Omental fat pad (tissue), 4 donors: ENCODE results near the gene JAML. TPM values are rescaled to one million over a fixed set of nuclear protein-coding genes. Genes with fewer than 3 reads are reported as not detected.

ENCODE experiments used
- ATAC-seq: fragments of 150-250 bp; one replicate; pipeline ENCODE4 v1.9.1; 2016; ENCODE audit warnings: mild to moderate bottlenecking, moderate library complexity; ENCODE audit not compliant: low FRiP score
- DNase-seq: peaks from one replicate; pipeline ENCODE4 v3.0.0-alpha.2; 2019; ENCODE audit warnings: low spot score
- total RNA-seq, 4 donors: library from RNA; depleted of rRNA; stranded (reverse); fragments of >200 nt; gene quantifications; one replicate each; pipeline ENCODE4 v1.1.0, GENCODE V29; 2016
- TF ChIP-seq, protein P1 (sequence below), 3 donors: fragments of 450-650 bp; IDR thresholded peaks; one replicate each; pipeline ENCODE4 v1.5.1; 2016 to 2017; ENCODE audit warnings: antibody characterized with exemption in 3 of 3, mild to moderate bottlenecking in 3 of 3, moderate library complexity in 2 of 3

JAML gene
- total RNA-seq, 4 donors from 2014 or later, result 9.9 to 35.9 (median 13.7) TPM

DNA sequence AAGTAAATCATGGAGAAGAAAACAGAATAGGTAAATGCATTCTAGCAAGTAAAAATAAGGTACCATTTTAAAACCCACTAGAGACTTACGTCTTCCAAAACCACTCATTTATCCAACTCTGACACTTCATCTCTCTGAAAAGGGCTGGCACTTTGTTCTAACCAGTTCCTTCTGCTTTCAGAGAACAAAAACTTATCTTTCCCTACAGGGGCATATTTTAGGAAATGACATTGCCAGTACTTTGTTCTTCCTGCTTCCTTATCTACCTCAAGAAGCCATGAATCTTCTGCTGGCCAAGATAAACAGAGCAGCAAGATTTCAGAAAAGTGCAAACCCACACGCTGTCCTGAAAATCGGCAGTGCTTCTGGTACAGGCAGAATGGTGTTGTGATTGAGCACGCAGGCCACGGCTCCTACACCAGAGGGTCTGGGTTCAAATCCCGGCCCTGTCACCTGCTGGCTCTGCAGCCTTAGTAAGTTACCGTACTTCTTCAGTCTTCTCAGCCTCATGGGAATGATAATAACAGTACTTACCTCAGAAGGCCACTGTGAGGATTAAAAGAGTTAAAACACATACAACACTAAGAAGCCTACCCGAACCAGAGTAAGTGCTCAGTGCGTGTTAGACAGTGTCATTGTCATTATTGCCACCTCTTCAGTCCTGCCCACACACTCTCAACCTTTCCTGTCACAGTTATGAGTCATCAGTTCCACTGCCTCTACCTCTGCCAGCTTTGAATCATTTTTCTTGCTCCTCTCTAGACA lies 16.4 kb upstream of the JAML start:
- DNase-seq (no peak), ATAC-seq (peak; percentile 49)
- TF ChIP-seq, protein P1, sequence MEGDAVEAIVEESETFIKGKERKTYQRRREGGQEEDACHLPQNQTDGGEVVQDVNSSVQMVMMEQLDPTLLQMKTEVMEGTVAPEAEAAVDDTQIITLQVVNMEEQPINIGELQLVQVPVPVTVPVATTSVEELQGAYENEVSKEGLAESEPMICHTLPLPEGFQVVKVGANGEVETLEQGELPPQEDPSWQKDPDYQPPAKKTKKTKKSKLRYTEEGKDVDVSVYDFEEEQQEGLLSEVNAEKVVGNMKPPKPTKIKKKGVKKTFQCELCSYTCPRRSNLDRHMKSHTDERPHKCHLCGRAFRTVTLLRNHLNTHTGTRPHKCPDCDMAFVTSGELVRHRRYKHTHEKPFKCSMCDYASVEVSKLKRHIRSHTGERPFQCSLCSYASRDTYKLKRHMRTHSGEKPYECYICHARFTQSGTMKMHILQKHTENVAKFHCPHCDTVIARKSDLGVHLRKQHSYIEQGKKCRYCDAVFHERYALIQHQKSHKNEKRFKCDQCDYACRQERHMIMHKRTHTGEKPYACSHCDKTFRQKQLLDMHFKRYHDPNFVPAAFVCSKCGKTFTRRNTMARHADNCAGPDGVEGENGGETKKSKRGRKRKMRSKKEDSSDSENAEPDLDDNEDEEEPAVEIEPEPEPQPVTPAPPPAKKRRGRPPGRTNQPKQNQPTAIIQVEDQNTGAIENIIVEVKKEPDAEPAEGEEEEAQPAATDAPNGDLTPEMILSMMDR (IDR thresholded peaks at IDR 0.05), result no peak

GRCh38 chr11:118239509-118240205 lies 14.8 kb upstream of the JAML start:
- ATAC-seq, result no peak
- no peak for DNase-seq
- TF ChIP-seq, protein P1 (IDR thresholded peaks at IDR 0.05), result no peak

- ATAC-seq, result no peak
Measured at GRCh38 chr11:118238929-118239328, 14.1 kb upstream of the JAML start.

GRCh38 chr11:118238421-118238820 lies 13.6 kb upstream of the JAML start:
- ATAC-seq (no peak), DNase-seq (no peak)
- TF ChIP-seq, protein P1 (IDR thresholded peaks at IDR 0.05), result no peak

More at GRCh38 chr11:118238929-118239328, 14.1 kb upstream of the JAML start:
- no peak for DNase-seq
- TF ChIP-seq, protein P1 (IDR thresholded peaks at IDR 0.05), result no peak

GRCh38 chr11:118236170-118236569 lies 11.4 kb upstream of the JAML start:
- ATAC-seq, result no peak
- no peak for DNase-seq
- TF ChIP-seq, protein P1 (IDR thresholded peaks at IDR 0.05), result no peak

GRCh38 chr11:118234833-118235232 lies 10.0 kb upstream of the JAML start:
- ATAC-seq (no peak), DNase-seq (no peak)
- TF ChIP-seq, protein P1 (IDR thresholded peaks at IDR 0.05), result no peak
